Subcutaneous abdominal adipose tissue (tissue), 5 donors: ENCODE results near the gene CHST11.

Experiments used
- H3K27ac ChIP-seq: one replicate; pipeline ENCODE4 v1.7.0; 2013; ENCODE audit warnings: low read depth, mild to moderate bottlenecking, inconsistent platforms, low read length, moderate library complexity
- H3K27me3 ChIP-seq, 5 donors: one replicate each; pipeline ENCODE4 v1.7.0; 2013; ENCODE audit warnings: low read length in 5 of 5, inconsistent platforms in 1 of 5; ENCODE audit not compliant: control insufficient read depth in 5 of 5, insufficient read depth in 4 of 5
- H3K36me3 ChIP-seq, 5 donors: one replicate each; pipeline ENCODE4 v1.7.0; 2013; ENCODE audit warnings: low read length in 5 of 5; ENCODE audit not compliant: control insufficient read depth in 5 of 5, insufficient read depth in 5 of 5
- H3K4me1 ChIP-seq, 5 donors: one replicate each; pipeline ENCODE4 v1.7.0; 2013; ENCODE audit warnings: low read length in 5 of 5, mild to moderate bottlenecking in 3 of 5, moderate library complexity in 1 of 5; ENCODE audit not compliant: control insufficient read depth in 5 of 5, insufficient read depth in 5 of 5
- H3K4me3 ChIP-seq, 5 donors: one replicate each; pipeline ENCODE4 v1.7.0; 2013; ENCODE audit warnings: low read length in 5 of 5, low read depth in 1 of 5
- H3K9ac ChIP-seq, 5 donors: one replicate each; pipeline ENCODE4 v1.7.0; 2013; ENCODE audit warnings: low read length in 5 of 5, mild to moderate bottlenecking in 4 of 5, moderate library complexity in 3 of 5
- H3K9me3 ChIP-seq, 5 donors: one replicate each; pipeline ENCODE4 v1.7.0; 2013; ENCODE audit warnings: low read length in 5 of 5; ENCODE audit not compliant: control insufficient read depth in 5 of 5
- donor health status: healthy.
- donor health status: healthy.
- donor health status: healthy.
- donor health status: healthy.
- donor health status: healthy.

CHST11 gene

GRCh38 chr12:104456417-104456949 is at the start of gene CHST11:
TSS of gene CHST11 (plus strand) at chr12:104456948.
- Histone ChIP-seq H3K9me3 (no peaks in the 10 kb centered on the region), H3K4me1 (peaks cover 3 to 49% (median 40%) of the 10 kb centered on the region in 5 donors), H3K27me3 (peaks cover 0 to 15% (median 4%) of the 10 kb centered on the region in 5 donors)

GRCh38 chr12:104407438-104407837 is 49.3 kb upstream of the CHST11 start:
- Histone ChIP-seq H3K27ac (no peak overlapping the region), H3K9ac (no peak overlapping the region), H3K4me1 (peaks cover 0 to 13% (median 10%) of the 10 kb centered on the region in 5 donors), H3K9me3 (peaks cover 0 to 5% (median 0%) of the 10 kb centered on the region in 5 donors), H3K36me3 (no peaks in the 10 kb centered on the region), H3K4me3 (no peak overlapping the region), H3K27me3 (no peaks in the 10 kb centered on the region)

More at GRCh38 chr12:104456417-104456949, at the start of gene CHST11:
- H3K9ac ChIP-seq, result peak within 1 kb of the TSS; percentile 70 to 87 (median 73)
- H3K27ac ChIP-seq, result peak within 1 kb of the TSS; percentile 54
- H3K36me3 ChIP-seq, result no peaks in the 10 kb centered on the region
- H3K4me3 ChIP-seq, result peak within 1 kb of the TSS; percentile 75 to 85 (median 83)

GRCh38 chr12:104407922-104408321 is 48.8 kb upstream of the CHST11 start:
- Histone ChIP-seq H3K36me3 (no peaks in the 10 kb centered on the region), H3K9ac (no peak overlapping the region), H3K4me3 (no peak overlapping the region), H3K27me3 (no peaks in the 10 kb centered on the region), H3K27ac (no peak overlapping the region), H3K4me1 (peaks cover 0 to 13% (median 10%) of the 10 kb centered on the region in 5 donors), H3K9me3 (peaks cover 0 to 5% (median 0%) of the 10 kb centered on the region in 5 donors)

DNA sequence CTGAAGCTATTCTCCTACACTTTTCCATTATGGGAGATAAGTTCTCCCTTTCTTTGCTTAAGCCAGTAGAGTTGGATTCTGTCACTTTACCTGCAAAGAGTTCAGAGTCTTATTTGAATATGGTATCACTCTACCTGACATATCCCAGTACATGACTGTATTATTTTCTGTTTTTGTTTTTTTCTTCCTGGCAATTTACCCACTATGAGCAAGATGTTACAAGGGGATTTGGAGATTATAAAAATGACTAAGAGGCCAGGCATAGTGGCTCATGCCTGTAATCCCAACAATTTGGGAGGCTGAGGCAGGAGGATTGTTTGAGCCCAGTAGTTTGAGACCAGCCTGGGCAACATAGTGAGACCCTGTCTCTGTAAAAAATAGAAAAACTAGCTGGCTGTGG is 46.4 kb upstream of the CHST11 start:
- H3K36me3 ChIP-seq, result no peaks in the 10 kb centered on the region
- no peak overlapping the region for H3K9ac ChIP-seq
- no peak overlapping the region for H3K4me3 ChIP-seq
- no peak overlapping the region for H3K27ac ChIP-seq
- H3K4me1 ChIP-seq, result peaks cover 0 to 13% (median 10%) of the 10 kb centered on the region in 5 donors
- H3K27me3 ChIP-seq, result peaks cover 0 to 2% (median 0%) of the 10 kb centered on the region in 5 donors
- H3K9me3 ChIP-seq, result peaks cover 0 to 5% (median 0%) of the 10 kb centered on the region in 5 donors

- Histone ChIP-seq H3K9ac (no peak overlapping the region), H3K4me3 (no peak overlapping the region), H3K27me3 (peaks cover 0 to 2% (median 0%) of the 10 kb centered on the region in 5 donors)
Measured at GRCh38 chr12:104410786-104411185, 46.0 kb upstream of the CHST11 start.

GRCh38 chr12:104411826-104412641 is 44.7 kb upstream of the CHST11 start:
- H3K9me3 ChIP-seq, result no peaks in the 10 kb centered on the region
- H3K4me1 ChIP-seq, result peaks cover 0 to 13% (median 10%) of the 10 kb centered on the region in 5 donors
- peaks cover 0 to 2% (median 0%) of the 10 kb centered on the region in 5 donors for H3K27me3 ChIP-seq
- H3K4me3 ChIP-seq, result no peak overlapping the region
- no peaks in the 10 kb centered on the region for H3K36me3 ChIP-seq
- no peak overlapping the region for H3K9ac ChIP-seq
- H3K27ac ChIP-seq, result no peak overlapping the region

More at GRCh38 chr12:104410786-104411185, 46.0 kb upstream of the CHST11 start:
- Histone ChIP-seq H3K27ac (no peak overlapping the region), H3K4me1 (peaks cover 0 to 13% (median 10%) of the 10 kb centered on the region in 5 donors), H3K9me3 (peaks cover 0 to 5% (median 0%) of the 10 kb centered on the region in 5 donors), H3K36me3 (no peaks in the 10 kb centered on the region)

GRCh38 chr12:104412681-104413080 is 44.1 kb upstream of the CHST11 start:
- Histone ChIP-seq H3K4me1 (peaks cover 0 to 13% (median 10%) of the 10 kb centered on the region in 5 donors), H3K9me3 (no peaks in the 10 kb centered on the region), H3K27me3 (peaks cover 0 to 2% (median 0%) of the 10 kb centered on the region in 5 donors), H3K27ac (no peak overlapping the region), H3K36me3 (no peaks in the 10 kb centered on the region), H3K9ac (no peak overlapping the region), H3K4me3 (no peak overlapping the region)

- Histone ChIP-seq H3K9me3 (no peaks in the 10 kb centered on the region), H3K27ac (no peak overlapping the region), H3K4me1 (peaks cover 0 to 8% (median 7%) of the 10 kb centered on the region in 5 donors), H3K36me3 (no peaks in the 10 kb centered on the region), H3K27me3 (peaks cover 0 to 2% (median 0%) of the 10 kb centered on the region in 5 donors), H3K9ac (no peak overlapping the region), H3K4me3 (no peak overlapping the region)
Measured at GRCh38 chr12:104413330-104413729, 43.4 kb upstream of the CHST11 start.

- Histone ChIP-seq H3K36me3 (no peaks in the 10 kb centered on the region), H3K9me3 (no peaks in the 10 kb centered on the region), H3K4me3 (no peak overlapping the region), H3K27ac (no peak overlapping the region), H3K27me3 (peaks cover 0 to 2% (median 0%) of the 10 kb centered on the region in 5 donors), H3K4me1 (no peaks in the 10 kb centered on the region), H3K9ac (no peak overlapping the region)
Measured at GRCh38 chr12:104414581-104415341, 42.0 kb upstream of the CHST11 start.
